CD14-positive monocyte (primary cell): ENCODE data around the gene KCNJ13. TPM values are rescaled to one million over a fixed set of nuclear protein-coding genes. Genes with fewer than 3 reads are reported as not detected.
A peak's percentile ranks its signal among the peaks of the same experiment; 100 is the strongest.

Source experiments
- DNase-seq, 3 donors: peaks; one replicate each; pipeline ENCODE4 v3.0.0-alpha.2; 2011 to 2022
- H2AFZ ChIP-seq: 2 replicates; pipeline ENCODE4 v1.6.0; 2012; ENCODE audit warnings: mild to moderate bottlenecking, low read depth, low read length, inconsistent platforms; ENCODE audit not compliant: insufficient read depth, poor library complexity, severe bottlenecking
- H3K27ac ChIP-seq, 2 donors: 1 replicate in 1 of 2; 2 replicates in 1 of 2; pipeline ENCODE4 v1.5.1; 2012 to 2013; ENCODE audit warnings: low read length in 2 of 2, control low read depth in 1 of 2, inconsistent platforms in 1 of 2, low read depth in 1 of 2, mild to moderate bottlenecking in 1 of 2
- H3K27me3 ChIP-seq, 2 donors: one replicate each; pipeline versions ENCODE4 v1.6.0 to v1.6.1; 2011 to 2013; ENCODE audit warnings: low read length in 2 of 2; ENCODE audit not compliant: control insufficient read depth in 2 of 2, insufficient read depth in 2 of 2
- H3K36me3 ChIP-seq, 2 donors: replicated peaks in 1 of 2; 1 replicate in 1 of 2; 2 replicates in 1 of 2; pipeline versions ENCODE4 v1.5.1 to v1.6.1; 2012 to 2013; ENCODE audit warnings: low read length in 2 of 2, control low read depth in 1 of 2, inconsistent platforms in 1 of 2, mild to moderate bottlenecking in 1 of 2; ENCODE audit not compliant: insufficient read depth in 2 of 2, control insufficient read depth in 1 of 2
- H3K4me1 ChIP-seq, 2 donors: 1 replicate in 1 of 2; 2 replicates in 1 of 2; pipeline versions ENCODE4 v1.5.1 to v1.6.1; 2012 to 2013; ENCODE audit warnings: low read length in 2 of 2, control low read depth in 1 of 2, inconsistent platforms in 1 of 2, mild to moderate bottlenecking in 1 of 2, moderate library complexity in 1 of 2; ENCODE audit not compliant: insufficient read depth in 2 of 2, control insufficient read depth in 1 of 2
- H3K4me2 ChIP-seq: replicated peaks from 2 replicates; pipeline ENCODE3; 2012; ENCODE audit warnings: low read length, moderate library complexity, mild to moderate bottlenecking; ENCODE audit not compliant: poor library complexity, severe bottlenecking; ENCODE audit errors: extremely low read depth
- H3K4me3 ChIP-seq, 3 experiments: fragments of 200-600 bp in 1 of 3; sonication (generic) in 1 of 3; replicated peaks in 1 of 3; 1 replicate in 2 of 3; 2 replicates in 1 of 3; pipeline ENCODE4 v1.5.1; 2011 to 2013; ENCODE audit warnings: low read length in 3 of 3, mild to moderate bottlenecking in 3 of 3, control low read depth in 2 of 3, low read depth in 2 of 3, inconsistent platforms in 1 of 3, moderate library complexity in 1 of 3
- H3K79me2 ChIP-seq: 2 replicates; pipeline ENCODE4 v1.6.0; 2012; ENCODE audit warnings: mild to moderate bottlenecking, control low read depth, inconsistent platforms, low read length, moderate library complexity; ENCODE audit not compliant: insufficient read depth
- H3K9ac ChIP-seq: 2 replicates; pipeline ENCODE4 v1.6.0; 2017; ENCODE audit warnings: low read length, mild to moderate bottlenecking; ENCODE audit not compliant: insufficient read depth, poor library complexity, severe bottlenecking
- H3K9me3 ChIP-seq, 2 donors: replicated peaks in 1 of 2; 1 replicate in 1 of 2; 2 replicates in 1 of 2; pipeline versions ENCODE4 v1.5.1 to v1.6.1; 2012 to 2013; ENCODE audit warnings: low read length in 2 of 2, control low read depth in 1 of 2; ENCODE audit not compliant: control insufficient read depth in 1 of 2, insufficient read depth in 1 of 2
- H4K20me1 ChIP-seq: 2 replicates; pipeline ENCODE4 v1.6.0; 2012; ENCODE audit warnings: mild to moderate bottlenecking, low read length, control low read depth, moderate library complexity; ENCODE audit not compliant: insufficient read depth
- H3K27ac Mint-ChIP-seq, 7 donors: one replicate each; pipeline ENCODE4 v1.8.0; 2020; ENCODE audit warnings: mild to moderate bottlenecking in 7 of 7, mixed read lengths in 7 of 7, moderate library complexity in 6 of 7, inconsistent platforms in 2 of 7
- H3K27me3 Mint-ChIP-seq, 3 donors: one replicate each; pipeline ENCODE4 v1.8.0; 2021 to 2022; ENCODE audit warnings: low read depth in 3 of 3, mild to moderate bottlenecking in 3 of 3, mixed read lengths in 3 of 3, moderate library complexity in 3 of 3, inconsistent platforms in 1 of 3
- H3K36me3 Mint-ChIP-seq, 2 donors: one replicate each; pipeline ENCODE4 v1.8.0; 2020; ENCODE audit warnings: mixed read lengths in 2 of 2, inconsistent platforms in 1 of 2, mild to moderate bottlenecking in 1 of 2
- H3K4me1 Mint-ChIP-seq: one replicate; pipeline ENCODE4 v1.8.0; 2020; ENCODE audit warnings: mild to moderate bottlenecking, mixed read lengths
- H3K4me3 Mint-ChIP-seq, 2 donors: one replicate each; pipeline ENCODE4 v1.8.0; 2020; ENCODE audit warnings: mild to moderate bottlenecking in 2 of 2, mixed read lengths in 2 of 2, moderate library complexity in 1 of 2
- H3K9me3 Mint-ChIP-seq, 7 donors: one replicate each; pipeline ENCODE4 v1.8.0; 2020 to 2022; ENCODE audit warnings: mixed read lengths in 7 of 7, mild to moderate bottlenecking in 6 of 7, moderate library complexity in 6 of 7, inconsistent platforms in 2 of 7
- WGBS: methylation state at CpG from one replicate; pipeline ENCODE4 v1.1.5; 2013; ENCODE audit warnings: missing lambda C conversion rate; ENCODE audit not compliant: insufficient coverage; 5-methylcytosine and 5-hydroxymethylcytosine counted together
- intact Hi-C, 2 donors: fragments of 100-400 bp; cut with micrococcal nuclease; formaldehyde crosslinking; loops; one replicate each; pipeline versions ENCODE4 v1.15.0 to v1.15.1; 2023
- polyA plus RNA-seq, 3 donors: library from polyadenylated mRNA; depleted of rRNA in 1 of 3; unstranded in 2 of 3; stranded (reverse) in 1 of 3; fragments of 300-500 nt in 2 of 3; fragments of >200 nt in 1 of 3; fragmentation: Illumina TruSeq in 2 of 3; gene quantifications; 1 replicate in 2 of 3; 2 replicates in 1 of 3; pipeline ENCODE4 v1.2.3, GENCODE V29; 2012 to 2021
- TF ChIP-seq, protein P1 (sequence below): fragments of 200-600 bp; IDR thresholded peaks from one replicate; pipeline ENCODE4 v1.8.0; 2022; ENCODE audit warnings: antibody characterized with exemption, mild to moderate bottlenecking

The KCNJ13 gene
- polyA plus RNA-seq, 3 donors: not detected

DNA sequence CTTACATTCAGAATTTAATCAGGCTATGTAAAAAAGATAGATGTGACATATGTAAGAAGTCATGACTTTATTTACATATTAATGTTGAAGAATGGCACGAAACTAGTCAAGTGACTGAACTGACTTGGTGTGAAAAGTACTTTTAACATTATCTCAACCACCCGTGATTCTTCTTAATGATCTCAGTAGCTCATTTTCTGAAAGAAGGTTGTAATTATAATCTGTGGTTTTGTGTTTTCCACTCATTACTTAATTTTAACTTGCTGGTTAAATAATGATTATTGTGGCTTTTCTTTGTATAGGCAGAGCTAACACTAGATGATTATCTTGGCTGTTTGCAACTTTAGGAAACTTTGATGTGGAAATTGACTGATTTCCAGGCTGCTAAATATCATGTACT, 18.5 kb downstream of the KCNJ13 start:
- no CpG with 5 or more reads among the region's 2 CpGs for WGBS
- no peak overlapping the region for H3K27ac ChIP-seq
- H2AFZ ChIP-seq: no peak overlapping the region
- Mint-ChIP-seq H3K4me3 (no peak overlapping the region), H3K27me3 (no peaks in the 10 kb centered on the region), H3K36me3 (peaks cover 51 to 72% of the 10 kb centered on the region in 2 donors), H3K4me1 (no peaks in the 10 kb centered on the region), H3K9me3 (peaks cover 0 to 2% (median 0%) of the 10 kb centered on the region in 7 donors), H3K27ac (peak overlapping the region in 2 of 7 donors; percentile 0 to 41)
- no peaks in the 10 kb centered on the region for H3K4me1 ChIP-seq
- H3K9me3 ChIP-seq: no peaks in the 10 kb centered on the region
- no peak for DNase-seq
- H3K27me3 ChIP-seq: no peaks in the 10 kb centered on the region
- peaks cover 8% of the 10 kb centered on the region for H4K20me1 ChIP-seq
- H3K9ac ChIP-seq: no peak overlapping the region
- no peaks in the 10 kb centered on the region for H3K79me2 ChIP-seq
- H3K36me3 ChIP-seq: peaks cover 72 to 91% of the 10 kb centered on the region in 2 donors
- no peak overlapping the region for H3K4me3 ChIP-seq
- TF ChIP-seq, protein P1, sequence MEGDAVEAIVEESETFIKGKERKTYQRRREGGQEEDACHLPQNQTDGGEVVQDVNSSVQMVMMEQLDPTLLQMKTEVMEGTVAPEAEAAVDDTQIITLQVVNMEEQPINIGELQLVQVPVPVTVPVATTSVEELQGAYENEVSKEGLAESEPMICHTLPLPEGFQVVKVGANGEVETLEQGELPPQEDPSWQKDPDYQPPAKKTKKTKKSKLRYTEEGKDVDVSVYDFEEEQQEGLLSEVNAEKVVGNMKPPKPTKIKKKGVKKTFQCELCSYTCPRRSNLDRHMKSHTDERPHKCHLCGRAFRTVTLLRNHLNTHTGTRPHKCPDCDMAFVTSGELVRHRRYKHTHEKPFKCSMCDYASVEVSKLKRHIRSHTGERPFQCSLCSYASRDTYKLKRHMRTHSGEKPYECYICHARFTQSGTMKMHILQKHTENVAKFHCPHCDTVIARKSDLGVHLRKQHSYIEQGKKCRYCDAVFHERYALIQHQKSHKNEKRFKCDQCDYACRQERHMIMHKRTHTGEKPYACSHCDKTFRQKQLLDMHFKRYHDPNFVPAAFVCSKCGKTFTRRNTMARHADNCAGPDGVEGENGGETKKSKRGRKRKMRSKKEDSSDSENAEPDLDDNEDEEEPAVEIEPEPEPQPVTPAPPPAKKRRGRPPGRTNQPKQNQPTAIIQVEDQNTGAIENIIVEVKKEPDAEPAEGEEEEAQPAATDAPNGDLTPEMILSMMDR: no peak
- intact Hi-C loops: no loop called here
- H3K4me2 ChIP-seq: no peak overlapping the region

DNA sequence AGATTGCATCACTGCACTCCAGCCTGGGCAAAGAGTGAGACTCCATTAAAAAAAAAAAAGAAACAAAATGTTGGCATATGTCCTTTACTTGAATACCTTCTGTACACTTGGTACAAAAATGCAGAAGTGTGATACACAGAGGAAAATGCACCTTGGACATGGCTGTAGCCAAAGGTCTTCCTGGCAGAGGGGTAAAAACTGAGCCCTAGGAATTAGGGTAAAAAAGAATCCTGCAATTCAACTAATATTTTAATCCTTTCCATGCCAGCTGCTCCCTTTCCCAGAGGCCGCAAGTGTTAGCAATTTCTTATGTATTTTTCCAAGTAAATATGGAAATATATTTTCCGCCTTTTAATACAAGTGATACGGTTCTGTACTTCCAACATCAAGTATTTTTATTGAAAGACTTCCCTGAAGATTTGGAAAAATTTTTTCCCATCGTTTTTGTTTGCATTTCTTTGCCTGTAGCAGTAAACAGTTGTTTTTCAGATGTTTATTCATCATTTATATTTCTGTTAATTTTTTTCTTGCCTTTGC, 26.2 kb downstream of the KCNJ13 start:
- Histone ChIP-seq H2AFZ (no peak overlapping the region), H3K27me3 (no peaks in the 10 kb centered on the region), H4K20me1 (peaks cover 1% of the 10 kb centered on the region), H3K4me2 (no peak overlapping the region), H3K79me2 (no peaks in the 10 kb centered on the region), H3K9ac (no peak overlapping the region), H3K4me1 (no peaks in the 10 kb centered on the region), H3K9me3 (no peaks in the 10 kb centered on the region), H3K27ac (no peak overlapping the region), H3K4me3 (no peak overlapping the region), H3K36me3 (peaks cover 64 to 79% of the 10 kb centered on the region in 2 donors)
- TF ChIP-seq, protein P1: no peak
- WGBS: no CpG with 5 or more reads among the region's 4 CpGs
- DNase-seq: no peak
- Mint-ChIP-seq H3K4me1 (no peaks in the 10 kb centered on the region), H3K27me3 (no peaks in the 10 kb centered on the region), H3K36me3 (peaks cover 55 to 75% of the 10 kb centered on the region in 2 donors), H3K9me3 (no peaks in the 10 kb centered on the region), H3K4me3 (no peak overlapping the region), H3K27ac (no peak overlapping the region)
- intact Hi-C loops: no loop called here
